IPS DF 4.7 (cell line): Measurements from ENCODE around the gene DUSP16.
"Not testable (repeated sequence)": the region's sequence is repeated elsewhere in the genome, so short reads cannot be mapped to it uniquely, and the experiment has no call there.

Source experiments
- DNase-seq: peaks from one replicate; pipeline ENCODE4 v3.0.0-alpha.2; 2013; ENCODE audit warnings: low spot score; ENCODE audit errors: extremely low read depth

The DUSP16 gene

GRCh38 chr12:12498210-12498609 lies 64.5 kb downstream of the DUSP16 start:
- DNase-seq = no peak

- DNase-seq = no peak
Measured at GRCh38 chr12:12495536-12495935, 67.1 kb downstream of the DUSP16 start.

- no peak for DNase-seq
Measured at GRCh38 chr12:12492547-12492946, 70.1 kb downstream of the DUSP16 start.

GRCh38 chr12:12491606-12492005 lies 71.1 kb downstream of the DUSP16 start:
- DNase-seq = no peak

- DNase-seq = no peak
Measured at GRCh38 chr12:12488823-12489550, 73.7 kb downstream of the DUSP16 start.

- no peak for DNase-seq
Measured at GRCh38 chr12:12488296-12488695, 74.4 kb downstream of the DUSP16 start.

- DNase-seq = no peak
Measured at GRCh38 chr12:12487490-12487889, 75.2 kb downstream of the DUSP16 start.

- DNase-seq = no peak
Measured at GRCh38 chr12:12486661-12487240, 75.9 kb downstream of the DUSP16 start.

GRCh38 chr12:12483438-12483837 lies 79.2 kb downstream of the DUSP16 start:
- no peak for DNase-seq

GRCh38 chr12:12482959-12483358 lies 79.7 kb downstream of the DUSP16 start:
- no peak for DNase-seq

- DNase-seq = no peak
Measured at GRCh38 chr12:12482150-12482761, 80.4 kb downstream of the DUSP16 start.

GRCh38 chr12:12481631-12482030 lies 81.0 kb downstream of the DUSP16 start:
- DNase-seq = no peak

GRCh38 chr12:12480074-12480473 lies 82.6 kb downstream of the DUSP16 start:
- DNase-seq = no peak

- DNase-seq = no peak
Measured at GRCh38 chr12:12477532-12477890, 85.2 kb downstream of the DUSP16 start.

GRCh38 chr12:12476857-12477531 lies 85.7 kb downstream of the DUSP16 start:
- no peak for DNase-seq

GRCh38 chr12:12474931-12475795 lies 87.5 kb downstream of the DUSP16 start:
- no peak for DNase-seq

- DNase-seq = no peak
Measured at GRCh38 chr12:12474471-12474928, 88.2 kb downstream of the DUSP16 start.

GRCh38 chr12:12473223-12473622 lies 89.4 kb downstream of the DUSP16 start:
- no peak for DNase-seq

GRCh38 chr12:12471982-12472961 lies 90.4 kb downstream of the DUSP16 start:
- not testable (repeated sequence) for DNase-seq

- no peak for DNase-seq
Measured at GRCh38 chr12:12470751-12471306, 91.8 kb downstream of the DUSP16 start.
